ENCODE data around the gene NOTCH3. TPM values are rescaled to one million over a fixed set of nuclear protein-coding genes. Genes with fewer than 3 reads are reported as not detected.

The NOTCH3 gene
- total RNA-seq, 2 donors from 2014 or later = 4.4 to 10.5 TPM

- H3K27ac ChIP-seq = no peak overlapping the region
- no peak for DNase-seq
- no peaks in the 10 kb centered on the region for H3K27me3 ChIP-seq
- H3K9ac ChIP-seq (ENCODE audit: low read depth in 2 of 2, low read length in 2 of 2) = no peak overlapping the region
- H3K4me1 ChIP-seq = no peaks in the 10 kb centered on the region
- H3K9me3 ChIP-seq = no peaks in the 10 kb centered on the region
- no peaks in the 10 kb centered on the region for H3K36me3 ChIP-seq
- TF ChIP-seq CTCF (IDR thresholded peaks at IDR 0.05) = no peak
- H3K4me3 ChIP-seq = no peak overlapping the region
- intact Hi-C loops (cut with DNase I) = no loop called here
Measured at GRCh38 chr19:15159251-15159650, 41.5 kb downstream of the NOTCH3 start.

DNA sequence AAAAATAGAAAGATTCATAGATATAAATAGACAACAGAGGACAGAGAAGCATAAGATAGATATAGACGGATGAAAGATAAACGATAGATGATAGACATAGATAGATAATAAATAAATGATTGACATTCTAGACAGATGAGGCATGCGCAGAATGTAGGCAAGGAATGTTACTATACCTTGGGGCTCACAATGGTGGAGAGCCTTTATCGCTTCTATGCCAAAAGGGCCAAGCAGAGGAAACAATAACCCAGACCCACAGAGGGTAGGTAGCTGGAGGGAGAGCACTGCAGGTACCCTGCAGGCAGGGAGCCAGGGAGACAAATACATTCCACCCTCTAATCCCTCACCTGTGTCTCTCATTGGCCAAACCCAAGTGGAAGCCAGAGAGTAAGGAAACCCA lies 44.4 kb downstream of the NOTCH3 start:
- Histone ChIP-seq H3K36me3 (no peaks in the 10 kb centered on the region), H3K4me1 (no peaks in the 10 kb centered on the region), H3K9me3 (no peaks in the 10 kb centered on the region), H3K27ac (no peak overlapping the region), H3K4me3 (no peak overlapping the region), H3K9ac (ENCODE audit: low read depth in 2 of 2, low read length in 2 of 2) (no peak overlapping the region), H3K27me3 (no peaks in the 10 kb centered on the region)
- no peak for TF ChIP-seq CTCF (IDR thresholded peaks at IDR 0.05)
- intact Hi-C loops (cut with DNase I) = no loop called here
- no peak for DNase-seq

DNA sequence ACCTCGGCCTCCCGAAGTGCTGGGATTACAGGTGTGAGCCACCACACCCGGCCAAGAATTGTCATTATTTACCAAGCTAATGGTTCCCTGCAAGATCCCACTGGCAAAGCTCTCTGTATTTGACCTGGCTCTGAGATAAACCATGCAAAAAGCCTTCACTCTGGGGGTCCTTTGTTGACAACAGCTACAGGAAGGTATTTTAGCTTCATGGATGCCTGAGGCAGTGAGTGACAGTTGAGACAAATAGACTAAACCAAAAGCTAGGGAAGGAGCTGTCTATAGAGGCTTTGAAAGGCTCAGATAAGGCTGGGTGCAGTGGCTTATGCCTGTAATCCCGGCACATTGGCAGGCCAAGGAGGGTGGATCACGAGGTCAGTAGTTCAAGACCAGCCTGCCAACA lies 45.5 kb downstream of the NOTCH3 start:
- intact Hi-C loops (cut with DNase I) = no loop called here

DNA sequence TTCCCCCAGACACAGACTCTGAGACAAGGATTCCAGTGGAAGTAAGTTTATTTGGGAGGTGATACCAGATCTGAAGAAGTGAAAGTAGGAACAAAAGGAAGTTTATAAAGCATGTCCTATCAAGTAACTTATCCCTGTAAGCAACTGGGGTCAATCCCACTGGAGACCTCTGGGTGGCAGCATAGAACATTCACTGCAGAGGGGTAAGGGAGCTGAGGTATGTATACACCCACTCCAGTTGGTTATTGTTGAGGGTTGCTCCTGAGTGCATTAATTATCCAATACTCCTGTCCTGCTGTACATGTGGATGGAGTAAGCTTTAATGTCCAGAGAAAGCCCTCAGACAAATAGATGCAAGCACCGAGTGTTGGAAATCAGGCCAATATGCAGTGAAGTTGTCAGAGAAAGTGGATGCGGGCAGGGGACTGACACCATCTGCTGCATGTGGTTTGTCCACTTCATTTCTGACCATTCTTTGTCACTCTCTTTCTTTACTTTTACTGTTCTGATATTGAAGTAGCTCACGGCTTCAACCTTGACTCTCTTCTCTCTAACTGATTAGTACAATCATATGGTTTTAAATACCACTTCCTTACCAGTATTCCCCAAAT lies 46.7 kb downstream of the NOTCH3 start:
- no peak overlapping the region for H3K9ac ChIP-seq (ENCODE audit: low read depth in 2 of 2, low read length in 2 of 2)
- intact Hi-C loops (cut with DNase I) = no loop called here
- H3K4me3 ChIP-seq = no peak overlapping the region
- DNase-seq = peak; percentile 50
- H3K27me3 ChIP-seq = no peaks in the 10 kb centered on the region
- no peaks in the 10 kb centered on the region for H3K4me1 ChIP-seq
- H3K27ac ChIP-seq = no peak overlapping the region
- no peaks in the 10 kb centered on the region for H3K9me3 ChIP-seq
- peak; percentile 38 for TF ChIP-seq CTCF (IDR thresholded peaks at IDR 0.05)
- H3K36me3 ChIP-seq = no peaks in the 10 kb centered on the region

More for the DNA sequence above, 45.5 kb downstream of the NOTCH3 start:
- H3K36me3 ChIP-seq = no peaks in the 10 kb centered on the region
- no peaks in the 10 kb centered on the region for H3K9me3 ChIP-seq
- H3K4me3 ChIP-seq = no peak overlapping the region
- no peak for DNase-seq
- H3K27me3 ChIP-seq = no peaks in the 10 kb centered on the region
- H3K27ac ChIP-seq = no peak overlapping the region
- no peak overlapping the region for H3K9ac ChIP-seq (ENCODE audit: low read depth in 2 of 2, low read length in 2 of 2)
- TF ChIP-seq CTCF (IDR thresholded peaks at IDR 0.05) = no peak
- no peaks in the 10 kb centered on the region for H3K4me1 ChIP-seq

GRCh38 chr19:15149737-15150136 lies 51.1 kb downstream of the NOTCH3 start:
- Histone ChIP-seq H3K9ac (ENCODE audit: low read depth in 2 of 2, low read length in 2 of 2) (no peak overlapping the region), H3K27ac (no peak overlapping the region), H3K27me3 (no peaks in the 10 kb centered on the region), H3K9me3 (no peaks in the 10 kb centered on the region), H3K36me3 (no peaks in the 10 kb centered on the region), H3K4me3 (no peak overlapping the region), H3K4me1 (no peaks in the 10 kb centered on the region)
- intact Hi-C loops (cut with DNase I) = loop anchor here (2.0 kb wide), 1 partner anchor 57 kb away; no protein-coding TSS in a partner anchor
- no peak for DNase-seq
- TF ChIP-seq CTCF (IDR thresholded peaks at IDR 0.05) = no peak

All from colonic mucosa (tissue), 4 donors.